HEK293T (cell line): Measurements from ENCODE around the gene TTLL11.

ENCODE experiments used
- ARNT ChIP-seq: fragments of 450-650 bp; IDR thresholded peaks from 2 replicates; pipeline ENCODE4 v1.6.1; 2017; ENCODE audit warnings: mild to moderate bottlenecking
- BHLHE40 ChIP-seq: fragments of 450-650 bp; IDR thresholded peaks from 2 replicates; pipeline ENCODE4 v1.6.1; 2016; ENCODE audit warnings: mild to moderate bottlenecking, moderate library complexity, borderline replicate concordance
- CTBP1 ChIP-seq: fragments of 450-650 bp; IDR thresholded peaks from 2 replicates; pipeline ENCODE4 v1.6.1; 2016; ENCODE audit warnings: borderline replicate concordance
- ELF4 ChIP-seq: fragments of 450-650 bp; IDR thresholded peaks from 2 replicates; pipeline ENCODE4 v1.6.1; 2017; ENCODE audit warnings: antibody characterized with exemption
- FOXA1 ChIP-seq: fragments of 450-650 bp; IDR thresholded peaks from 2 replicates; pipeline ENCODE4 v1.6.1; 2016; ENCODE audit warnings: mild to moderate bottlenecking
- FOXK2 ChIP-seq: fragments of 450-650 bp; IDR thresholded peaks from 2 replicates; pipeline ENCODE4 v1.6.1; 2016; ENCODE audit warnings: mild to moderate bottlenecking
- FOXM1 ChIP-seq: fragments of 450-650 bp; IDR thresholded peaks from 2 replicates; pipeline ENCODE4 v1.6.1; 2017; ENCODE audit warnings: mild to moderate bottlenecking, borderline replicate concordance
- HDGF ChIP-seq: fragments of 450-650 bp; IDR thresholded peaks from 2 replicates; pipeline ENCODE4 v1.6.1; 2017; ENCODE audit warnings: antibody characterized with exemption, borderline replicate concordance
- NFRKB ChIP-seq: fragments of 450-650 bp; IDR thresholded peaks from 2 replicates; pipeline ENCODE4 v1.6.1; 2016; ENCODE audit warnings: mild to moderate bottlenecking, moderate library complexity
- PKNOX1 ChIP-seq: fragments of 450-650 bp; IDR thresholded peaks from 2 replicates; pipeline ENCODE4 v1.6.1; 2016
- SP1 ChIP-seq: fragments of 450-650 bp; IDR thresholded peaks from 2 replicates; pipeline ENCODE4 v1.6.1; 2017
- SUZ12 ChIP-seq: fragments of 450-650 bp; IDR thresholded peaks from 2 replicates; pipeline ENCODE4 v1.6.1; 2016; ENCODE audit warnings: mild to moderate bottlenecking
- TARDBP ChIP-seq: fragments of 450-650 bp; IDR thresholded peaks from 2 replicates; pipeline ENCODE4 v1.6.1; 2016

- no peak for TF ChIP-seq ARNT
- TF ChIP-seq PKNOX1, result no peak
- no peak for TF ChIP-seq FOXM1
- TF ChIP-seq BHLHE40, result no peak
- no peak for TF ChIP-seq HDGF
- no peak for TF ChIP-seq FOXK2
- no peak for TF ChIP-seq SP1
- TF ChIP-seq TARDBP, result no peak
- TF ChIP-seq ELF4, result no peak
- TF ChIP-seq CTBP1, result no peak
- TF ChIP-seq FOXA1, result no peak
- TF ChIP-seq SUZ12, result no peak
- no peak for TF ChIP-seq NFRKB
Measured at GRCh38 chr9:121779381-121780117, 313.6 kb downstream of the TTLL11 start.
